SU-DHL-6 (cell line): Measurements from ENCODE around the gene SIAH2.

Source experiments
- EZH2phosphoT487 ChIP-seq: fragments of 200-600 bp; sonication (generic), shearing (Covaris generic); conservative IDR thresholded peaks from 2 replicates; pipeline ENCODE4 v1.6.1; 2018; ENCODE audit warnings: mild to moderate bottlenecking, antibody characterized with exemption, low read length, moderate library complexity, mixed read lengths
- TF ChIP-seq, protein P1 (sequence below): fragments of 200-600 bp; sonication (generic); IDR thresholded peaks from one replicate; pipeline ENCODE4 v1.5.1; 2017; ENCODE audit warnings: antibody characterized with exemption, mild to moderate bottlenecking, low read length, moderate library complexity; ENCODE audit not compliant: insufficient read depth, poor library complexity, severe bottlenecking

DNA sequence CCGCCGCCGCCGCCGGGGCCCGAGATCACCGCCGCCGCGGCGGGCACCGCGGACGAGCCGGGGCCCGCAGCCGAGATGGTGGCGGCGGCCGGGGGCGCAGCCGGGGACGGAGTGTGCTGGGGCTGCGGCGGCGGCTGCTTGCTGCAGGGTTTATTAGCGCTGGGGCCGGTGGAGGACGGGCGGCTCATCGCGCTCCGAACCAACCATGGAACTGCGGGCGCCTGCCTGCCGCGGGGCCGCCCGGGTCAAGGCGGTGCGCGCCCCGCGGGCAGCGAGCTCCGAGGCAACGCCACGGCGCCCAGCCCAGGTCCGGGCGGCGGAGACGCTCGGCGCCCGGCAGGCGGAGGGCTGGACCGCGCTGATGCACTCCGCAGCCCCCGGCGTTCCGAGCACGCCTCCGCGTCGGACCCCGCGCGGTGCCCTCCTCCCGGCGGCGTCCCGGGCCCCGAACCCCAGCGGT is 277 bp downstream of the SIAH2 start:
- TF ChIP-seq, protein P1, sequence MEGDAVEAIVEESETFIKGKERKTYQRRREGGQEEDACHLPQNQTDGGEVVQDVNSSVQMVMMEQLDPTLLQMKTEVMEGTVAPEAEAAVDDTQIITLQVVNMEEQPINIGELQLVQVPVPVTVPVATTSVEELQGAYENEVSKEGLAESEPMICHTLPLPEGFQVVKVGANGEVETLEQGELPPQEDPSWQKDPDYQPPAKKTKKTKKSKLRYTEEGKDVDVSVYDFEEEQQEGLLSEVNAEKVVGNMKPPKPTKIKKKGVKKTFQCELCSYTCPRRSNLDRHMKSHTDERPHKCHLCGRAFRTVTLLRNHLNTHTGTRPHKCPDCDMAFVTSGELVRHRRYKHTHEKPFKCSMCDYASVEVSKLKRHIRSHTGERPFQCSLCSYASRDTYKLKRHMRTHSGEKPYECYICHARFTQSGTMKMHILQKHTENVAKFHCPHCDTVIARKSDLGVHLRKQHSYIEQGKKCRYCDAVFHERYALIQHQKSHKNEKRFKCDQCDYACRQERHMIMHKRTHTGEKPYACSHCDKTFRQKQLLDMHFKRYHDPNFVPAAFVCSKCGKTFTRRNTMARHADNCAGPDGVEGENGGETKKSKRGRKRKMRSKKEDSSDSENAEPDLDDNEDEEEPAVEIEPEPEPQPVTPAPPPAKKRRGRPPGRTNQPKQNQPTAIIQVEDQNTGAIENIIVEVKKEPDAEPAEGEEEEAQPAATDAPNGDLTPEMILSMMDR, result no peak
- TF ChIP-seq EZH2phosphoT487, result no peak
